HT-29 (cell line): Measurements from ENCODE around the gene PCSK9. TPM values are rescaled to one million over a fixed set of nuclear protein-coding genes. Genes with fewer than 3 reads are reported as not detected.
"Not testable (repeated sequence)": the region's sequence is repeated elsewhere in the genome, so short reads cannot be mapped to it uniquely, and the experiment has no call there.

ENCODE experiments used
- DNase-seq: peaks from one replicate; pipeline ENCODE4 v3.0.0-alpha.2; 2015; ENCODE audit warnings: low spot score
- total RNA-seq: library from RNA; depleted of rRNA; stranded (reverse); fragments of >200 nt; shearing (Covaris generic); gene quantifications from 2 replicates; pipeline ENCODE4 v1.2.3, GENCODE V29; 2014

Gene PCSK9
- total RNA-seq, 1 experiment from 2014 or later, result 4.7 TPM

GRCh38 chr1:55010194-55010886 is 29.0 kb upstream of the PCSK9 start:
- no peak for DNase-seq

- DNase-seq, result no peak
Observed at GRCh38 chr1:55010887-55011217, 28.5 kb upstream of the PCSK9 start.

- no peak for DNase-seq
Observed at GRCh38 chr1:55012661-55013060, 26.7 kb upstream of the PCSK9 start.

- no peak for DNase-seq
Observed at GRCh38 chr1:55015123-55015522, 24.2 kb upstream of the PCSK9 start.

GRCh38 chr1:55015731-55016620 is 23.4 kb upstream of the PCSK9 start:
- no peak for DNase-seq

GRCh38 chr1:55018395-55018794 is 21.0 kb upstream of the PCSK9 start:
- DNase-seq, result no peak

- DNase-seq, result peak; percentile 90
Observed at GRCh38 chr1:55021942-55022546, 17.3 kb upstream of the PCSK9 start.

- DNase-seq, result not testable (repeated sequence)
Observed at GRCh38 chr1:55024163-55024562, 15.2 kb upstream of the PCSK9 start.

GRCh38 chr1:55026682-55027081 is 12.7 kb upstream of the PCSK9 start:
- not testable (repeated sequence) for DNase-seq

- not testable (repeated sequence) for DNase-seq
Observed at GRCh38 chr1:55031098-55031497, 8.2 kb upstream of the PCSK9 start.

- no peak for DNase-seq
Observed at GRCh38 chr1:55033265-55033614, 6.1 kb upstream of the PCSK9 start.

- no peak for DNase-seq
Observed at GRCh38 chr1:55034476-55035133, 4.7 kb upstream of the PCSK9 start.

GRCh38 chr1:55035904-55036303 is 3.4 kb upstream of the PCSK9 start:
- DNase-seq, result no peak

GRCh38 chr1:55037733-55038551 is 1.4 kb upstream of the PCSK9 start:
- no peak for DNase-seq

- DNase-seq, result no peak
Observed at GRCh38 chr1:55038552-55038838, 853 bp upstream of the PCSK9 start.

GRCh38 chr1:55038974-55039341 is 390 bp upstream of the PCSK9 start:
- DNase-seq, result no peak

GRCh38 chr1:55040083-55040932 is 960 bp downstream of the PCSK9 start:
- DNase-seq, result no peak

GRCh38 chr1:55040933-55041494 is 1.7 kb downstream of the PCSK9 start:
- DNase-seq, result no peak

- no peak for DNase-seq
Observed at GRCh38 chr1:55041613-55042012, 2.3 kb downstream of the PCSK9 start.

- DNase-seq, result no peak
Observed at GRCh38 chr1:55043011-55043410, 3.7 kb downstream of the PCSK9 start.
